Measurements from ENCODE around the gene GMDS. TPM values are rescaled to one million over a fixed set of nuclear protein-coding genes. Genes with fewer than 3 reads are reported as not detected.
A peak's percentile ranks its signal among the peaks of the same experiment; 100 is the strongest.

Gene GMDS
- total RNA-seq, 6 experiments from 2014 or later, result 13.2 to 18.0 (median 14.7) TPM

- no peaks in the 10 kb centered on the region for H3K9me3 Mint-ChIP-seq
- no peak for DNase-seq
- peaks cover 38% of the 10 kb centered on the region for H3K27me3 Mint-ChIP-seq (ENCODE audit: insufficient read depth)
- no peak for TF ChIP-seq CTCF (IDR thresholded peaks at IDR 0.05)
- peaks cover 45% of the 10 kb centered on the region for H3K4me1 Mint-ChIP-seq (ENCODE audit: low read depth)
- peaks cover 26% of the 10 kb centered on the region for H3K36me3 Mint-ChIP-seq (ENCODE audit: low read depth)
- H3K27ac Mint-ChIP-seq, result no peak overlapping the region
- H3K4me3 Mint-ChIP-seq, result peak overlapping the region; percentile 55
Measured at GRCh38 chr6:1607516-1608221, 637.7 kb downstream of the GMDS start.

GRCh38 chr6:1606780-1607515 lies 638.5 kb downstream of the GMDS start:
- Mint-ChIP-seq H3K27me3 (ENCODE audit: insufficient read depth) (peaks cover 42% of the 10 kb centered on the region), H3K4me3 (peak overlapping the region; percentile 55; the same call in 1 of the 2 replicates), H3K9me3 (no peaks in the 10 kb centered on the region), H3K36me3 (ENCODE audit: low read depth) (peaks cover 18% of the 10 kb centered on the region), H3K4me1 (ENCODE audit: low read depth) (peaks cover 38% of the 10 kb centered on the region), H3K27ac (no peak overlapping the region)
- no peak for DNase-seq
- TF ChIP-seq CTCF (IDR thresholded peaks at IDR 0.05), result no peak

DNA sequence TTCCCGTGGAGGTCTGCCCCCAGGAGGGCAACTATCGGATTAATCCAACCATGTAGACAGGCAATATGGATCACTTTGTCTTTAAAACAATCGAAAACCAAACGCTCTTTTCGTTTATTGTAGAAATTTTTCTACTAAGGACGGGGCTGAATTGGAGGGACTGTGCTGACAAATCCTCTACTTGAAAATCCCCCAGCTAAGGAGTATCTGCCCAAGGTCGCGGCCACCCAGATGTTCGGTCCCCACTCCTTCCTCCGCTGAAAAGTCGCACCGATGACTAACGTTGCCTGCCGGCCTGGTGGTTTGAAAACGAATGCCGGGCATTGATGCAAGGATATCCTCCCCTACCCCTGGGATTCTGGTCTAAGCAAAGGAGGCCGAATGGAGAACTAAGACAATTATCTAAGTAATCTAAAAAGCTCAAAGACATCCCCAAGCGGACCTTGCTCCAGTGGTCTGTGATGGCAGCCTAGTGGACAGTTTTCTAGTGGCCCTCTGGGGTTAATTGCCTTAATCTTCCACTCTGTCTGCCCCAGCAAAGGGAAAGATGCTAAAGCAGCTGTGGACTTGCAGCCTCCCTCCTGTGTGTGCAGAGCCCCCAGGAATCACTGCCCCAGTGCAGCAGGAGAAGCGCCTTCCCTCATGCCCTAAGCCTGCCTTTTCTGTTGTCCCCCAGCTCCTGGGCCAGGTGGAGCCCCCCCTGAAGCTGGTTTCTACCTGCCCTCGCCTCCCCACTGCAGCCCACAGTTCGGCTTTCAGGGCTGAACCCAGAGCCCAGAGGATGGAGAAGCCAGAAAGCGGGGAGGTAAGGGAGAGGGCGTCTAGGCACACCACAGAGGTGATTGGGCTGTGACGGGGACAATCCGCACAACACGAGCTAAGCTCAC lies 639.3 kb downstream of the GMDS start:
- no peaks in the 10 kb centered on the region for H3K9me3 Mint-ChIP-seq
- H3K36me3 Mint-ChIP-seq (ENCODE audit: low read depth), result peaks cover 16% of the 10 kb centered on the region
- peak overlapping the region; percentile 71 for H3K4me3 Mint-ChIP-seq
- peaks cover 43% of the 10 kb centered on the region for H3K27me3 Mint-ChIP-seq (ENCODE audit: insufficient read depth)
- no peak overlapping the region for H3K27ac Mint-ChIP-seq
- H3K4me1 Mint-ChIP-seq (ENCODE audit: low read depth), result peaks cover 36% of the 10 kb centered on the region
- TF ChIP-seq CTCF (IDR thresholded peaks at IDR 0.05), result no peak
- DNase-seq, result no peak

- TF ChIP-seq CTCF (IDR thresholded peaks at IDR 0.05), result no peak
- no peaks in the 10 kb centered on the region for H3K9me3 Mint-ChIP-seq
- DNase-seq, result no peak
- H3K4me3 Mint-ChIP-seq, result peak overlapping the region; percentile 71
- peaks cover 16% of the 10 kb centered on the region for H3K36me3 Mint-ChIP-seq (ENCODE audit: low read depth)
- peaks cover 43% of the 10 kb centered on the region for H3K27me3 Mint-ChIP-seq (ENCODE audit: insufficient read depth)
- no peak overlapping the region for H3K27ac Mint-ChIP-seq
- H3K4me1 Mint-ChIP-seq (ENCODE audit: low read depth), result peaks cover 36% of the 10 kb centered on the region
Measured at GRCh38 chr6:1605004-1605892, 640.2 kb downstream of the GMDS start.
